ENCODE data around the gene CASK. TPM values are rescaled to one million over a fixed set of nuclear protein-coding genes. Genes with fewer than 3 reads are reported as not detected.
A peak's percentile ranks its signal among the peaks of the same experiment; 100 is the strongest.

Gene CASK
- total and polyA plus RNA-seq, 2 donors (not counting 1 experiment from before 2014, with no cell fraction given) = 27.4 to 78.3 TPM

- no peak overlapping the region for H3K4me3 ChIP-seq (replicated peaks in 1 of 4; ENCODE audit: control extremely low read depth in 1 of 4, insufficient read depth in 1 of 4, low read depth in 3 of 4, low read length in 4 of 4)
- no peak for DNase-seq (ENCODE audit: low read depth in 2 of 2)
- no peak overlapping the region for H3K27ac ChIP-seq (ENCODE audit: insufficient read depth, low read length)
- TF ChIP-seq EZH2 (IDR thresholded peaks at IDR 0.05; ENCODE audit: low read length, missing control alignments) (no peak), CTCF (conservative IDR thresholded peaks at IDR 0.05 in 1 of 2, IDR thresholded peaks at IDR 0.05 in 1 of 2; ENCODE audit: low read depth in 1 of 2, low read length in 2 of 2) (no peak)
- no peaks in the 10 kb centered on the region for H3K79me2 ChIP-seq (ENCODE audit: control insufficient read depth, insufficient read depth, low read length)
- no peak overlapping the region for H3K9ac ChIP-seq (ENCODE audit: insufficient read depth, low read length)
- no peak overlapping the region for H2AFZ ChIP-seq (ENCODE audit: low read length)
- no peaks in the 10 kb centered on the region for H3K9me3 ChIP-seq (ENCODE audit: control insufficient read depth, insufficient read depth, low read depth, low read length)
- H3K4me1 ChIP-seq (ENCODE audit: control insufficient read depth, extremely low read depth, insufficient read depth, low read length) = no peaks in the 10 kb centered on the region
- no peaks in the 10 kb centered on the region for H3K36me3 ChIP-seq (ENCODE audit: control insufficient read depth, insufficient read depth, low read length)
- H3K27me3 ChIP-seq (ENCODE audit: control insufficient read depth, insufficient read depth, low read length) = no peaks in the 10 kb centered on the region
- no peaks in the 10 kb centered on the region for H4K20me1 ChIP-seq (ENCODE audit: control insufficient read depth, extremely low read depth, insufficient read depth, low read length)
- no peak overlapping the region for H3K4me2 ChIP-seq (ENCODE audit: extremely low read depth, insufficient read depth, low read length)
These were observed 424.2 kb downstream of the CASK start for GRCh38 chrX:41499195-41499594.

- no peak overlapping the region for H2AFZ ChIP-seq (ENCODE audit: low read length)
- no peak for TF ChIP-seq CTCF (conservative IDR thresholded peaks at IDR 0.05 in 1 of 2, IDR thresholded peaks at IDR 0.05 in 1 of 2; ENCODE audit: low read depth in 1 of 2, low read length in 2 of 2)
- no peak for TF ChIP-seq EZH2 (IDR thresholded peaks at IDR 0.05; ENCODE audit: low read length, missing control alignments)
- H3K27me3 ChIP-seq (ENCODE audit: control insufficient read depth, insufficient read depth, low read length) = no peaks in the 10 kb centered on the region
- H3K4me1 ChIP-seq (ENCODE audit: control insufficient read depth, extremely low read depth, insufficient read depth, low read length) = peaks cover 2% of the 10 kb centered on the region
- H3K27ac ChIP-seq (ENCODE audit: insufficient read depth, low read length) = peak overlapping the region; percentile 59
- H3K9ac ChIP-seq (ENCODE audit: insufficient read depth, low read length) = no peak overlapping the region
- peak overlapping the region; percentile 40 for H3K4me2 ChIP-seq (ENCODE audit: extremely low read depth, insufficient read depth, low read length)
- no peaks in the 10 kb centered on the region for H4K20me1 ChIP-seq (ENCODE audit: control insufficient read depth, extremely low read depth, insufficient read depth, low read length)
- DNase-seq (ENCODE audit: low read depth in 2 of 2) = peak; percentile 97
- H3K79me2 ChIP-seq (ENCODE audit: control insufficient read depth, insufficient read depth, low read length) = no peaks in the 10 kb centered on the region
- peak overlapping the region in 1 of 4 experiments; percentile 45 for H3K4me3 ChIP-seq (replicated peaks in 1 of 4; ENCODE audit: control extremely low read depth in 1 of 4, insufficient read depth in 1 of 4, low read depth in 3 of 4, low read length in 4 of 4)
- no peaks in the 10 kb centered on the region for H3K36me3 ChIP-seq (ENCODE audit: control insufficient read depth, insufficient read depth, low read length)
- no peaks in the 10 kb centered on the region for H3K9me3 ChIP-seq (ENCODE audit: control insufficient read depth, insufficient read depth, low read depth, low read length)
These were observed 431.9 kb downstream of the CASK start for GRCh38 chrX:41491267-41492004.

- TF ChIP-seq EZH2 (IDR thresholded peaks at IDR 0.05; ENCODE audit: low read length, missing control alignments) (no peak), CTCF (conservative IDR thresholded peaks at IDR 0.05 in 1 of 2, IDR thresholded peaks at IDR 0.05 in 1 of 2; ENCODE audit: low read depth in 1 of 2, low read length in 2 of 2) (no peak)
- H3K27me3 ChIP-seq (ENCODE audit: control insufficient read depth, insufficient read depth, low read length) = no peaks in the 10 kb centered on the region
- H3K9ac ChIP-seq (ENCODE audit: insufficient read depth, low read length) = no peak overlapping the region
- no peaks in the 10 kb centered on the region for H3K9me3 ChIP-seq (ENCODE audit: control insufficient read depth, insufficient read depth, low read depth, low read length)
- peaks cover 2% of the 10 kb centered on the region for H3K4me1 ChIP-seq (ENCODE audit: control insufficient read depth, extremely low read depth, insufficient read depth, low read length)
- no peak overlapping the region for H2AFZ ChIP-seq (ENCODE audit: low read length)
- H3K4me2 ChIP-seq (ENCODE audit: extremely low read depth, insufficient read depth, low read length) = no peak overlapping the region
- H4K20me1 ChIP-seq (ENCODE audit: control insufficient read depth, extremely low read depth, insufficient read depth, low read length) = no peaks in the 10 kb centered on the region
- H3K27ac ChIP-seq (ENCODE audit: insufficient read depth, low read length) = no peak overlapping the region
- no peak overlapping the region for H3K4me3 ChIP-seq (replicated peaks in 1 of 4; ENCODE audit: control extremely low read depth in 1 of 4, insufficient read depth in 1 of 4, low read depth in 3 of 4, low read length in 4 of 4)
- peak in 1 of 2 donors; percentile 80 for DNase-seq (ENCODE audit: low read depth in 2 of 2)
- H3K79me2 ChIP-seq (ENCODE audit: control insufficient read depth, insufficient read depth, low read length) = no peaks in the 10 kb centered on the region
- no peaks in the 10 kb centered on the region for H3K36me3 ChIP-seq (ENCODE audit: control insufficient read depth, insufficient read depth, low read length)
These were observed 432.9 kb downstream of the CASK start for GRCh38 chrX:41490446-41490845.

Measured in fibroblast of lung (primary cell).